OCI-LY3 (cell line): ENCODE results near the gene DENND1A.
"Not testable (repeated sequence)": the region's sequence is repeated elsewhere in the genome, so short reads cannot be mapped to it uniquely, and the experiment has no call there.

Experiments used
- H2AFZ ChIP-seq: fragments of 200-600, 300-600 bp; shearing (Covaris generic); 2 replicates; pipeline ENCODE4 v1.6.0; 2014; ENCODE audit warnings: antibody characterized with exemption, low read depth, low read length
- H3K27ac ChIP-seq: fragments of 200-600, 300-600 bp; sonication (generic); 2 replicates; pipeline ENCODE4 v1.5.1; 2014; ENCODE audit warnings: mild to moderate bottlenecking, low read length, moderate library complexity, mixed read lengths
- H3K27me3 ChIP-seq: fragments of 200-600, 300-600 bp; sonication (generic); 2 replicates; pipeline ENCODE4 v1.6.1; 2014; ENCODE audit warnings: low read depth, low read length, mixed read lengths
- H3K36me3 ChIP-seq: fragments of 200-600, 300-600 bp; sonication (generic); replicated peaks from 2 replicates; pipeline ENCODE3; 2014; ENCODE audit warnings: low read depth, low read length, mixed read lengths
- H3K4me1 ChIP-seq: fragments of 300-600, 200-600 bp; sonication (generic); 2 replicates; pipeline ENCODE4 v1.6.1; 2014; ENCODE audit warnings: low read length, mixed read lengths
- H3K4me2 ChIP-seq: fragments of 200-600, 300-600 bp; sonication (generic); 2 replicates; pipeline ENCODE4 v1.6.1; 2014; ENCODE audit warnings: low read length, mixed read lengths
- H3K4me3 ChIP-seq: fragments of 300-600, 200-600 bp; sonication (generic); 2 replicates; pipeline ENCODE4 v1.5.1; 2014; ENCODE audit warnings: antibody characterized with exemption, mild to moderate bottlenecking, low read length, moderate library complexity
- H3K79me2 ChIP-seq: fragments of 300-600, 200-600 bp; shearing (Covaris generic); 2 replicates; pipeline ENCODE4 v1.6.1; 2014; ENCODE audit warnings: mild to moderate bottlenecking, low read length, mixed read lengths
- H3K9ac ChIP-seq: fragments of 300-600, 200-600 bp; shearing (Covaris generic); 2 replicates; pipeline ENCODE4 v1.6.0; 2014; ENCODE audit warnings: mild to moderate bottlenecking, low read length, moderate library complexity
- H3K9me3 ChIP-seq: fragments of 200-600, 300-600 bp; shearing (Covaris generic); 2 replicates; pipeline ENCODE4 v1.6.1; 2014; ENCODE audit warnings: low read length, mixed read lengths; ENCODE audit not compliant: insufficient read depth
- H4K20me1 ChIP-seq: fragments of 200-600, 300-600 bp; sonication (generic); 2 replicates; pipeline ENCODE4 v1.6.1; 2016; ENCODE audit warnings: low read length, mixed read lengths; ENCODE audit not compliant: insufficient read depth
- CTCF ChIP-seq: fragments of 200-600, 300-600 bp; sonication (generic); IDR thresholded peaks from 2 replicates; pipeline ENCODE4 v1.5.1; 2014; ENCODE audit warnings: antibody characterized with exemption, low read length, low read depth
- EZH2phosphoT487 ChIP-seq: fragments of 200-600 bp; shearing (Covaris generic); IDR thresholded peaks from 2 replicates; pipeline ENCODE4 v1.6.1; 2018; ENCODE audit warnings: antibody characterized with exemption, mixed run types, low read depth

Gene DENND1A

GRCh38 chr9:123946101-123946821 lies 16.3 kb upstream of the DENND1A start:
- TF ChIP-seq CTCF (no peak), EZH2phosphoT487 (no peak)
- no peak overlapping the region for H3K9ac ChIP-seq
- H3K27ac ChIP-seq: no peak overlapping the region
- no peaks in the 10 kb centered on the region for H3K36me3 ChIP-seq
- H3K79me2 ChIP-seq: no peaks in the 10 kb centered on the region
- no peak overlapping the region for H3K4me2 ChIP-seq
- peaks cover 7% of the 10 kb centered on the region; the same call in 1 of the 2 replicates for H3K27me3 ChIP-seq
- H3K4me1 ChIP-seq: peaks cover 6% of the 10 kb centered on the region
- no peaks in the 10 kb centered on the region for H4K20me1 ChIP-seq
- H3K4me3 ChIP-seq: no peak overlapping the region
- H3K9me3 ChIP-seq: no peaks in the 10 kb centered on the region
- no peak overlapping the region for H2AFZ ChIP-seq

GRCh38 chr9:123945532-123945931 lies 15.6 kb upstream of the DENND1A start:
- no peak overlapping the region for H3K27ac ChIP-seq
- TF ChIP-seq CTCF (no peak), EZH2phosphoT487 (no peak)

GRCh38 chr9:123944464-123944863 lies 14.5 kb upstream of the DENND1A start:
- not testable (repeated sequence) for H3K36me3 ChIP-seq, H2AFZ ChIP-seq, H4K20me1 ChIP-seq, H3K79me2 ChIP-seq, H3K4me2 ChIP-seq, H3K9ac ChIP-seq, H3K4me3 ChIP-seq, H3K27ac ChIP-seq, H3K27me3 ChIP-seq, H3K9me3 ChIP-seq
- H3K4me1 ChIP-seq: peaks cover 24% of the 10 kb centered on the region

More at GRCh38 chr9:123945532-123945931, 15.6 kb upstream of the DENND1A start:
- no peaks in the 10 kb centered on the region for H3K79me2 ChIP-seq
- H3K4me1 ChIP-seq: peaks cover 13% of the 10 kb centered on the region
- H3K4me2 ChIP-seq: no peak overlapping the region
- no peaks in the 10 kb centered on the region for H3K36me3 ChIP-seq
- no peaks in the 10 kb centered on the region for H3K27me3 ChIP-seq
- no peak overlapping the region for H3K4me3 ChIP-seq
- no peak overlapping the region for H3K9ac ChIP-seq
- no peaks in the 10 kb centered on the region for H4K20me1 ChIP-seq
- no peaks in the 10 kb centered on the region for H3K9me3 ChIP-seq
- no peak overlapping the region for H2AFZ ChIP-seq

GRCh38 chr9:123943671-123944070 lies 13.7 kb upstream of the DENND1A start:
- Histone ChIP-seq H4K20me1 (no peaks in the 10 kb centered on the region), H3K27me3 (no peaks in the 10 kb centered on the region), H3K27ac (no peak overlapping the region), H3K4me2 (no peak overlapping the region), H2AFZ (no peak overlapping the region), H3K4me1 (peaks cover 31% of the 10 kb centered on the region), H3K4me3 (no peak overlapping the region), H3K9me3 (no peaks in the 10 kb centered on the region), H3K79me2 (no peaks in the 10 kb centered on the region), H3K36me3 (no peaks in the 10 kb centered on the region), H3K9ac (no peak overlapping the region)
- TF ChIP-seq CTCF: no peak
- no peak for TF ChIP-seq EZH2phosphoT487
